ENCODE data around the gene FBXO15. TPM values are rescaled to one million over a fixed set of nuclear protein-coding genes. Genes with fewer than 3 reads are reported as not detected.

FBXO15 gene
- total RNA-seq: 0.76 and 0.98 TPM in 2 replicates

GRCh38 chr18:74147779-74148542 is at the start of gene FBXO15, which contains the start of gene TIMM21:
Gene FBXO15, minus strand, starts transcription at chr18:74147834. Its CDS starts 49 bp downstream, at chr18:74147785.
Gene TIMM21, plus strand, starts transcription at chr18:74148523. Its CDS starts 286 bp downstream, at chr18:74148809.

Other genes starting within 250 kb of the FBXO15 start
- 8.5 and 31.0 TPM in 2 replicates for gene TIMM21, start 689 bp upstream of the FBXO15 start, total RNA-seq
- 80.2 and 99.1 TPM in 2 replicates for gene CYB5A, start 144.1 kb upstream of the FBXO15 start, total RNA-seq
- gene C18orf63, start 168.0 kb upstream of the FBXO15 start, total RNA-seq: not detected in 2 replicates

Measured in mesangial cell (primary cell).